ENCODE data around the gene PITHD1. TPM values are rescaled to one million over a fixed set of nuclear protein-coding genes. Genes with fewer than 3 reads are reported as not detected.

Gene PITHD1
- total and polyA plus RNA-seq, 10 of the 15 experiments (the other 5 are each of a cell fraction or from before 2014, with no cell fraction given): 23.7 to 82.2 (median 67.0) TPM

DNA sequence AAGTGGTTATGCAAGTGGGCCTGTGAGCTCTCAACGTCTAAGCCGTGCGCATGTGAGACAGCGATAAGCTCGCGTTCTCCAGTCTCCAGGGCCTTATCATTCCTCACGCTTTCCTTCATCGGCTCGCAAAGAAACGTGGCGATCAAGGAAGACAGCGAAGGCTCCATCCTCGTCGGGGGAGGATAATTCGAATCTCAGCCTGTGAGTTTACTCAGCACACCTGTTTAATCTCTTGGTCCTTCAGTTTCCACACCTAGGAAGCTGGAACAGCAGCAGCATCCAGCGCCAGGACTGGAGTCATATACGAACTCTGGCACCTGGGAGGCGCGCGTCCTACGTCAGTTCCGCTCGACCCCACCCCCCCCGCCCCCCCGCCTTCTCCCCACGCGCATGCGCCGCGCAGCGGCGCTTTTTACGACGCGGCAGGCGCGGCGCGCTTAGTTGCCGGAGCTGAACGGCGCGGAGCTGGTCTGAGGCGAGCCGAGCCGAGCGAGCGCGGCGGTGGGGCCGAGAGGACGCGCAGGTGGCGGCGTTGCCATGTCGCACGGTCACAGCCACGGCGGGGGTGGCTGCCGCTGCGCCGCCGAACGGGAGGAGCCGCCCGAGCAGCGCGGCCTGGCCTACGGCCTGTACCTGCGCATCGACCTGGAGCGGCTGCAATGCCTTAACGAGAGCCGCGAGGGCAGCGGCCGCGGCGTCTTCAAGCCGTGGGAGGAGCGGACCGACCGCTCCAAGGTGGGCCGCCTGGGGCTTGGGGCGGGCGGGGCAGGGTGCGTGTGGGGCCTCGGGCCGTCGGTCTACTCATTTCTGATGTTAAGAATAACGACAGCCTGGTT lies at the start of gene PITHD1 (continued):
- TF ChIP-seq, protein P1, sequence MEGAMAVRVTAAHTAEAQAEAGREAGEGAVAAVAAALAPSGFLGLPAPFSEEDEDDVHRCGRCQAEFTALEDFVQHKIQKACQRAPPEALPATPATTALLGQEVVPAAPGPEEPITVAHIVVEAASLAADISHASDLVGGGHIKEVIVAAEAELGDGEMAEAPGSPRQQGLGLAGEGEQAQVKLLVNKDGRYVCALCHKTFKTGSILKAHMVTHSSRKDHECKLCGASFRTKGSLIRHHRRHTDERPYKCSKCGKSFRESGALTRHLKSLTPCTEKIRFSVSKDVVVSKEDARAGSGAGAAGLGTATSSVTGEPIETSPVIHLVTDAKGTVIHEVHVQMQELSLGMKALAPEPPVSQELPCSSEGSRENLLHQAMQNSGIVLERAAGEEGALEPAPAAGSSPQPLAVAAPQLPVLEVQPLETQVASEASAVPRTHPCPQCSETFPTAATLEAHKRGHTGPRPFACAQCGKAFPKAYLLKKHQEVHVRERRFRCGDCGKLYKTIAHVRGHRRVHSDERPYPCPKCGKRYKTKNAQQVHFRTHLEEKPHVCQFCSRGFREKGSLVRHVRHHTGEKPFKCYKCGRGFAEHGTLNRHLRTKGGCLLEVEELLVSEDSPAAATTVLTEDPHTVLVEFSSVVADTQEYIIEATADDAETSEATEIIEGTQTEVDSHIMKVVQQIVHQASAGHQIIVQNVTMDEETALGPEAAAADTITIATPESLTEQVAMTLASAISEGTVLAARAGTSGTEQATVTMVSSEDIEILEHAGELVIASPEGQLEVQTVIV (IDR thresholded peaks at IDR 0.05; ENCODE audit: borderline replicate concordance, partially characterized antibody): peak; percentile 85
- TF ChIP-seq MEF2A (IDR thresholded peaks at IDR 0.05; ENCODE audit: insufficient read depth, low read depth, low read length) (no peak), NR2C1 (IDR thresholded peaks at IDR 0.05) (peak; percentile 14), KLF5 (IDR thresholded peaks at IDR 0.05; ENCODE audit: partially characterized antibody) (no peak), ZZZ3 (IDR thresholded peaks at IDR 0.05; ENCODE audit: control insufficient read depth, insufficient read length, low read depth) (no peak), MYB (IDR thresholded peaks at IDR 0.05; ENCODE audit: borderline replicate concordance, low read depth, low read length) (no peak), NR2F1 (conservative IDR thresholded peaks at IDR 0.05) (0 out of 2 replicates have a peak, but pooled peaks have one; percentile 27), BCL11A (IDR thresholded peaks at IDR 0.05; ENCODE audit: low read depth, low read length) (no peak), EGR1 (IDR thresholded peaks at IDR 0.05; ENCODE audit: borderline replicate concordance in 1 of 2, low read depth in 2 of 2, low read length in 2 of 2) (peak in 1 of 2 experiments; percentile 42; a peak in 1 of 3 replicates), SMC3 (IDR thresholded peaks at IDR 0.05; ENCODE audit: borderline replicate concordance, low read length) (peak; percentile 14; the same call in 1 of the 2 replicates), NRF1 (conservative IDR thresholded peaks at IDR 0.05; ENCODE audit: low read depth, low read length) (peak; percentile 53), ESRRA (IDR thresholded peaks at IDR 0.05; ENCODE audit: low read length) (no peak), ZNF622 (IDR thresholded peaks at IDR 0.05) (no peak), RB1 (IDR thresholded peaks at IDR 0.05; ENCODE audit: borderline replicate concordance) (peak; percentile 84; the same call in 1 of the 2 replicates), NFYA (IDR thresholded peaks at IDR 0.05; ENCODE audit: borderline replicate concordance, low read depth, low read length) (no peak), RAD51 (IDR thresholded peaks at IDR 0.05) (no peak), EP300 (IDR thresholded peaks at IDR 0.05; ENCODE audit: borderline replicate concordance in 1 of 2, control insufficient read depth in 1 of 2, low read depth in 2 of 2, low read length in 2 of 2) (no peak), SPI1 (IDR thresholded peaks at IDR 0.05; ENCODE audit: borderline replicate concordance, insufficient read depth, low read depth, low read length) (no peak), ZNF274 (IDR thresholded peaks at IDR 0.05; ENCODE audit: insufficient read depth, insufficient read length) (no peak)
- TF ChIP-seq, protein P2, sequence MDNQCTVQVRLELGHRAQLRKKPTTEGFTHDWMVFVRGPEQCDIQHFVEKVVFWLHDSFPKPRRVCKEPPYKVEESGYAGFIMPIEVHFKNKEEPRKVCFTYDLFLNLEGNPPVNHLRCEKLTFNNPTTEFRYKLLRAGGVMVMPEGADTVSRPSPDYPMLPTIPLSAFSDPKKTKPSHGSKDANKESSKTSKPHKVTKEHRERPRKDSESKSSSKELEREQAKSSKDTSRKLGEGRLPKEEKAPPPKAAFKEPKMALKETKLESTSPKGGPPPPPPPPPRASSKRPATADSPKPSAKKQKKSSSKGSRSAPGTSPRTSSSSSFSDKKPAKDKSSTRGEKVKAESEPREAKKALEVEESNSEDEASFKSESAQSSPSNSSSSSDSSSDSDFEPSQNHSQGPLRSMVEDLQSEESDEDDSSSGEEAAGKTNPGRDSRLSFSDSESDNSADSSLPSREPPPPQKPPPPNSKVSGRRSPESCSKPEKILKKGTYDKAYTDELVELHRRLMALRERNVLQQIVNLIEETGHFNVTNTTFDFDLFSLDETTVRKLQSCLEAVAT (IDR thresholded peaks at IDR 0.05): no peak
- TF ChIP-seq, protein P3, sequence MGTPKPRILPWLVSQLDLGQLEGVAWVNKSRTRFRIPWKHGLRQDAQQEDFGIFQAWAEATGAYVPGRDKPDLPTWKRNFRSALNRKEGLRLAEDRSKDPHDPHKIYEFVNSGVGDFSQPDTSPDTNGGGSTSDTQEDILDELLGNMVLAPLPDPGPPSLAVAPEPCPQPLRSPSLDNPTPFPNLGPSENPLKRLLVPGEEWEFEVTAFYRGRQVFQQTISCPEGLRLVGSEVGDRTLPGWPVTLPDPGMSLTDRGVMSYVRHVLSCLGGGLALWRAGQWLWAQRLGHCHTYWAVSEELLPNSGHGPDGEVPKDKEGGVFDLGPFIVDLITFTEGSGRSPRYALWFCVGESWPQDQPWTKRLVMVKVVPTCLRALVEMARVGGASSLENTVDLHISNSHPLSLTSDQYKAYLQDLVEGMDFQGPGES (IDR thresholded peaks at IDR 0.05): no peak
- TF ChIP-seq, protein P4, sequence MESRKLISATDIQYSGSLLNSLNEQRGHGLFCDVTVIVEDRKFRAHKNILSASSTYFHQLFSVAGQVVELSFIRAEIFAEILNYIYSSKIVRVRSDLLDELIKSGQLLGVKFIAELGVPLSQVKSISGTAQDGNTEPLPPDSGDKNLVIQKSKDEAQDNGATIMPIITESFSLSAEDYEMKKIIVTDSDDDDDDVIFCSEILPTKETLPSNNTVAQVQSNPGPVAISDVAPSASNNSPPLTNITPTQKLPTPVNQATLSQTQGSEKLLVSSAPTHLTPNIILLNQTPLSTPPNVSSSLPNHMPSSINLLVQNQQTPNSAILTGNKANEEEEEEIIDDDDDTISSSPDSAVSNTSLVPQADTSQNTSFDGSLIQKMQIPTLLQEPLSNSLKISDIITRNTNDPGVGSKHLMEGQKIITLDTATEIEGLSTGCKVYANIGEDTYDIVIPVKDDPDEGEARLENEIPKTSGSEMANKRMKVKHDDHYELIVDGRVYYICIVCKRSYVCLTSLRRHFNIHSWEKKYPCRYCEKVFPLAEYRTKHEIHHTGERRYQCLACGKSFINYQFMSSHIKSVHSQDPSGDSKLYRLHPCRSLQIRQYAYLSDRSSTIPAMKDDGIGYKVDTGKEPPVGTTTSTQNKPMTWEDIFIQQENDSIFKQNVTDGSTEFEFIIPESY (IDR thresholded peaks at IDR 0.05): no peak

Measured in GM12878 (cell line).